Heart left ventricle (tissue), 16 donors: ENCODE measurements around the gene STAT3. TPM values are rescaled to one million over a fixed set of nuclear protein-coding genes. Genes with fewer than 3 reads are reported as not detected.

Experiments
- ATAC-seq, 4 donors: fragments of 200-7000 bp; cut with Tn5 transposase; one replicate each; pipeline ENCODE4 v1.9.1; 2020 to 2022; ENCODE audit warnings: moderate library complexity in 4 of 4, mild to moderate bottlenecking in 3 of 4, moderate number of reproducible peaks in 1 of 4
- DNase-seq, 5 donors: peaks; one replicate each; pipeline ENCODE4 v3.0.0-alpha.2; 2020
- H3K27ac ChIP-seq, 12 donors: fragments of 200-600 bp; sonication (generic) in 4 of 12; one replicate each; pipeline versions ENCODE4 v1.5.0 to v1.8.0; 2016 to 2022; ENCODE audit warnings: mild to moderate bottlenecking in 2 of 12
- H3K27me3 ChIP-seq, 9 donors: fragments of 200-600 bp; sonication (generic) in 2 of 9; one replicate each; pipeline versions ENCODE4 v1.5.1 to v1.8.0; 2016 to 2022; ENCODE audit warnings: mild to moderate bottlenecking in 3 of 9
- H3K36me3 ChIP-seq, 9 donors: fragments of 200-600 bp; sonication (generic) in 2 of 9; one replicate each; pipeline versions ENCODE4 v1.5.0 to v1.8.0; 2018 to 2022; ENCODE audit warnings: mild to moderate bottlenecking in 2 of 9
- H3K4me1 ChIP-seq, 12 donors: fragments of 200-600 bp; sonication (generic) in 4 of 12; one replicate each; pipeline versions ENCODE4 v1.5.0 to v1.8.0; 2016 to 2022; ENCODE audit warnings: mild to moderate bottlenecking in 3 of 12
- H3K4me3 ChIP-seq, 12 donors: fragments of 200-600 bp; sonication (generic) in 4 of 12; one replicate each; pipeline versions ENCODE4 v1.5.0 to v1.8.0; 2017 to 2022; ENCODE audit warnings: mild to moderate bottlenecking in 9 of 12, moderate library complexity in 4 of 12
- H3K9me3 ChIP-seq, 12 donors: fragments of 200-600 bp; sonication (generic) in 4 of 12; one replicate each; pipeline versions ENCODE4 v1.5.0 to v1.8.0; 2016 to 2022; ENCODE audit warnings: mild to moderate bottlenecking in 1 of 12
- POLR2A ChIP-seq, 2 donors: fragments of 450-650 bp; IDR thresholded peaks; one replicate each; pipeline ENCODE4 v1.6.1; 2017; ENCODE audit warnings: antibody characterized with exemption in 2 of 2, mild to moderate bottlenecking in 2 of 2, moderate library complexity in 2 of 2
- WGBS, 4 donors: extraction: QIAGEN DNeasy Blood & Tissue Kit in 2 of 4; methylation state at CpG; one replicate each; pipeline versions ENCODE4 v1.1.5 to v1.1.7; 2013 to 2018; 5-methylcytosine and 5-hydroxymethylcytosine counted together
- intact Hi-C, 10 donors: fragments of 100-400 bp; cut with DNase I; formaldehyde crosslinking; loops; one replicate each; pipeline versions ENCODE4 v1.11.1 to v1.14.2; 2022
- polyA plus RNA-seq, 2 donors: library from polyadenylated mRNA; stranded (reverse); fragments of 200-250 nt; gene quantifications; one replicate each; pipeline ENCODE4 v1.2.3, GENCODE V29; 2013
- total RNA-seq, 9 donors: library from RNA; depleted of rRNA in 2 of 9; stranded (reverse); fragments of >200 nt in 2 of 9; fragmentation: NEBNext Ultra II Directional in 3 of 9; extraction: Animal tissue kit (Norgen Biotek cat#: 25700) in 3 of 9; gene quantifications; one replicate each; pipeline versions ENCODE4 v1.1.0 to v1.2.4, GENCODE V29; 2016 to 2023
- TF ChIP-seq, protein P1 (sequence below), 12 donors: fragments of 200-600 bp; sonication (generic) in 4 of 12; IDR thresholded peaks; one replicate each; pipeline versions ENCODE4 v1.5.0 to v1.8.0; 2018 to 2022; ENCODE audit warnings: antibody characterized with exemption in 12 of 12, mild to moderate bottlenecking in 5 of 12
- donor health status: ischemic (EF 13 %, LVEDD 7.1; RV severe dilation, severe dysfunction).
- donor health status: healthy with polysubstance abuse.
- donor health status: DM: no; HTN: yes; CAD: no.
- donor health status: DM: no; HTN: no; CAD: no.
- donor health status: ischemic (EF 25% LVEDD 6.9; RV normal size, moderate dysfunction).
- donor health status: ischemic (EF 25% LVEDD 5.7; RV mildly dilated, moderate dysfunction).
- donor health status: healthy.
- donor health status: DM: yes; HTN: yes; CAD: no.
- donor health status: ischemic (EF 35%, LVEDD 5.7; RV mildly dilated, moderate dysfunction).
- donor health status: nonischemic (EF 11% LVEDD 7.7; RV severe dilation, severe dysfunction).
- donor health status: DM: yes; HTN: yes; CAD: no.
- donor health status: PGD.
- donor health status: ischemic (EF 29% LVEDD 5.4; RV normal size, mild dysfunction).
- donor health status: nonischemic (EF 23%, LVEDD 6.1; RV moderate dilation, normal function).

STAT3 gene
- total and polyA plus RNA-seq, 11 donors: 36.0 to 614 (median 148) TPM

DNA sequence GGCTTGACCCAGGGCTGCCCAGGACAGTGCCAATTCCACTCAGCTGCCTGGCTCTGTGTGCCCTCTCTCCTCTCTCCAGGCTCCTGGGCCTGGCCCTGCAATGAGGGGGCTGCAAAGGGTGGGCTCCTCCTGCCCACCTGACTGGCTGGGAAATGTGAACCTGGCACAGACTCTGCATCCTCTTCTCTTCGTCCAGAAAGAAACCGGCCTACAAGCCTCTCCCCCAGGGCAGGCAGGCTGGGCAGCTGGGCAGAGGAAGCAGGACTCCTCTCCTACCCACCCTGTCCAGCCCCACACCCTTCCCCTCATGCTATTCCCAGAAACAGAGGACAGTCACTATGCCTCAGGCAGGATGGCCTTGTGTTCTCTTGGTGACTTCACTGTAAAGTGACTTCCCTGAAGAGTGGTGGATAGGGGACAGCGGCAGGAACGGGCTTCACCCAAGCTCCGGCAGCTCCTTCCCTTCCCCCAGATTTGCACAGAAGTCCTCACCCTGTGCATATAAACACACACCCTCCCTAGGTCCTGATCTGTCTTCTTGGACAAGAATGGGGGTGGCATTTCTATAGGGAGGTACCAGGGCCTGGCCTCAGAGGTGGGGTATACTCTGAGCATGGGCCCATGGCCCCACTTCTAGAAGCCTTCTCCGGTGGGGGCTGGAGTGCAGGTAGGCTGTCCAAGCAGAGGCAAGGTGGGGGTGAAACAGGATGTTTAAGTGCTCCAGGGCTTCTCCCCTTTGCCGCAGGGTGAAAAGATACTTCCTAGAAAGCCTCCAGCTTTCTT, 104.8 kb downstream of the STAT3 start:
- Histone ChIP-seq H3K4me1 (peaks cover 0 to 24% (median 18%) of the 10 kb centered on the region in 12 donors), H3K27ac (no peak overlapping the region), H3K4me3 (no peak overlapping the region), H3K27me3 (no peaks in the 10 kb centered on the region), H3K36me3 (no peaks in the 10 kb centered on the region), H3K9me3 (no peaks in the 10 kb centered on the region)
- peak in 2 of 5 donors; percentile 7 to 24 for DNase-seq
- ATAC-seq: no peak
- WGBS, 4 donors: 84 to 90% (median 88%) methylated on average over 6 to 7 of the region's 7 CpGs
- TF ChIP-seq, protein P1, sequence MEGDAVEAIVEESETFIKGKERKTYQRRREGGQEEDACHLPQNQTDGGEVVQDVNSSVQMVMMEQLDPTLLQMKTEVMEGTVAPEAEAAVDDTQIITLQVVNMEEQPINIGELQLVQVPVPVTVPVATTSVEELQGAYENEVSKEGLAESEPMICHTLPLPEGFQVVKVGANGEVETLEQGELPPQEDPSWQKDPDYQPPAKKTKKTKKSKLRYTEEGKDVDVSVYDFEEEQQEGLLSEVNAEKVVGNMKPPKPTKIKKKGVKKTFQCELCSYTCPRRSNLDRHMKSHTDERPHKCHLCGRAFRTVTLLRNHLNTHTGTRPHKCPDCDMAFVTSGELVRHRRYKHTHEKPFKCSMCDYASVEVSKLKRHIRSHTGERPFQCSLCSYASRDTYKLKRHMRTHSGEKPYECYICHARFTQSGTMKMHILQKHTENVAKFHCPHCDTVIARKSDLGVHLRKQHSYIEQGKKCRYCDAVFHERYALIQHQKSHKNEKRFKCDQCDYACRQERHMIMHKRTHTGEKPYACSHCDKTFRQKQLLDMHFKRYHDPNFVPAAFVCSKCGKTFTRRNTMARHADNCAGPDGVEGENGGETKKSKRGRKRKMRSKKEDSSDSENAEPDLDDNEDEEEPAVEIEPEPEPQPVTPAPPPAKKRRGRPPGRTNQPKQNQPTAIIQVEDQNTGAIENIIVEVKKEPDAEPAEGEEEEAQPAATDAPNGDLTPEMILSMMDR (IDR thresholded peaks at IDR 0.05): no peak
- no peak for TF ChIP-seq POLR2A (IDR thresholded peaks at IDR 0.05)
- intact Hi-C loops: loop anchor here in 1 of 10 donors (10.0 kb wide), 1 partner anchor 89 kb away; the partner anchor contains the start of gene GHDC

DNA sequence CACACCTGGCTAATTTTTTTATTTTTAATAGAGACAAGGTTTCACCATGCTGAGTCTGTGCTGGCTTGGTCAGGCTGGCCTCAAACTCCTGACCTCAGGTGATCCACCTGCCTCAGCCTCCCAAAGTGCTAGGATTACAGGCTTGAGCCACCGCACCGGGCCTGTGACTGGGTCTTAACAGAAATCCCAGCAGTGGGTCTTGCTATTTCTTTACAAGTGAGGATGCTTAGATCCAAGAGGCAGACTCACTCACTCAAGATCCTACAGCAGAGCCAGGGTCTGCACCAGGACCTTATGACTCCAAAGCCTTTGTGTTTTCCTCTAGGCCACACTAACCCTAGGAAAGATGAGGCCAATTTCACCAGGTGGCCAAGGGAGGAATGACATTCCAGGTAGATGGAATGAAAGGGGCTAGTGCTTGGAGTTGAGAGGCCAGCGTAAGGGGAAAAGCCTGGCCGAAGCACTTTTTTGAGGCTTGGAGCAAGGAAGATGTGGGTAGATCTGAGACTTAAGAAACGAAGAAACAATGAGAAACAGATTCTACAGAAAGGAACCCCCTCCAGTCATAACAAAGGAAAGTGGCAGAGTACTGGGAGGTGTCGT, 105.7 kb downstream of the STAT3 start:
- intact Hi-C loops: loop anchor here in 1 of 10 donors (10.0 kb wide), 1 partner anchor 88 kb away; the partner anchor contains the start of gene GHDC
- ATAC-seq (no peak), DNase-seq (no peak)
- WGBS, 4 donors: 88 to 95% (median 92%) methylated on average over 6 of the region's 6 CpGs
- Histone ChIP-seq H3K27me3 (no peaks in the 10 kb centered on the region), H3K36me3 (no peaks in the 10 kb centered on the region), H3K27ac (no peak overlapping the region), H3K9me3 (no peaks in the 10 kb centered on the region), H3K4me3 (no peak overlapping the region), H3K4me1 (peaks cover 0 to 21% (median 14%) of the 10 kb centered on the region in 12 donors)
- no peak for TF ChIP-seq POLR2A (IDR thresholded peaks at IDR 0.05)
- TF ChIP-seq, protein P1 (IDR thresholded peaks at IDR 0.05): no peak

DNA sequence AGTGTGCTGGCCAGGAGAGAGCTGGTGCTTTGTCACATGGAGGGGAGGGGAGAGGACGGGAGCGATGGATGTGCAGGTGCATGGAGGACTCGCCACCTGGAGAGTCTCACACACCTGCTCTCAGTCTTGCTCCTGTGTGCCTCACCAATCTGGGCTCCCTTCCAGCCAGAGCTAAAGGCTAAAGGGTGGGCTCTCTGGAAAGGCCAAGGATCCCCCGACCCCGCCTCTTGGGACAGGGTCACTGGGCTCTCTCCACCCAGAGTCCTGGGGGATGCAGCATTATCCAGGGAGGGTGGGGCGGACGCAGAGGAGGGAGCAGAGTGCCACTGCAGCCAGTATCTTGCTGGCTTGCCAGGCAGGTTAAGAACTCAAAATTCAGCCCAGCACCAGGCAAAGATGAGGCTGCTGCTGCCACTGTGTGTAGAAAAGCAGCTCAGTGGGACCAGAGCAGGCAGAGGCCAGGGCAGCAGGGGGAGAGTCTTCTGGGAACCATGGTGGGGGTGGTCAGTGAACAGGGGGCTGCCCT, 106.6 kb downstream of the STAT3 start:
- Histone ChIP-seq H3K27ac (no peak overlapping the region), H3K27me3 (no peaks in the 10 kb centered on the region), H3K4me3 (no peak overlapping the region), H3K4me1 (peaks cover 0 to 21% (median 11%) of the 10 kb centered on the region in 12 donors), H3K9me3 (no peaks in the 10 kb centered on the region), H3K36me3 (no peaks in the 10 kb centered on the region)
- no peak for TF ChIP-seq POLR2A (IDR thresholded peaks at IDR 0.05)
- TF ChIP-seq, protein P1 (IDR thresholded peaks at IDR 0.05): no peak
- WGBS, 4 donors: 85 to 91% (median 90%) methylated on average over 7 of the region's 7 CpGs
- ATAC-seq: no peak
- intact Hi-C loops: loop anchor here in 1 of 10 donors (10.0 kb wide), 1 partner anchor 87 kb away; the partner anchor contains the start of gene GHDC
- DNase-seq: peak in 1 of 5 donors; percentile 52
